ENCODE measurements around the gene TUBA1A.
"Not testable (repeated sequence)": the region's sequence is repeated elsewhere in the genome, so short reads cannot be mapped to it uniquely, and the experiment has no call there.

Gene TUBA1A

DNA sequence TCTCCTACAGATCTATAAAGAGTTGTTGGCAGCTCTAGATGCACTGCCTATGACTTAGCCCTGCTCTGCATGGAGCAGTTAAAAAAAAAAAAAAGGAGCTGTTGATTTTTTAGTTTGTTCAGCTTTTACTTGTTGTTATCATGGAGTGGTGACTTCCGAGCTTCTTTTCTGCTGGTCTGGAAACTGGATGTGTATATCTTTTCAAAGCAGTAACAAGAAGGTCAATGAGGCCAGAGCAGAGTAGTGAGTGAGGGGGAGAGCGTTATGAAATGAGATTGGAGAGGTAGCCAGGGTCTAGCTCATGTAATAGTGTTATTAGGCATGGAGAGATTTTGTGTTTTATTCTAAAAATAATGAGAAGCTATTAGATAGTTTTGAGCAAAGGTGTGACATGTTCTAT lies 44.5 kb downstream of the TUBA1A start:
- DNase-seq, result no peak

DNA sequence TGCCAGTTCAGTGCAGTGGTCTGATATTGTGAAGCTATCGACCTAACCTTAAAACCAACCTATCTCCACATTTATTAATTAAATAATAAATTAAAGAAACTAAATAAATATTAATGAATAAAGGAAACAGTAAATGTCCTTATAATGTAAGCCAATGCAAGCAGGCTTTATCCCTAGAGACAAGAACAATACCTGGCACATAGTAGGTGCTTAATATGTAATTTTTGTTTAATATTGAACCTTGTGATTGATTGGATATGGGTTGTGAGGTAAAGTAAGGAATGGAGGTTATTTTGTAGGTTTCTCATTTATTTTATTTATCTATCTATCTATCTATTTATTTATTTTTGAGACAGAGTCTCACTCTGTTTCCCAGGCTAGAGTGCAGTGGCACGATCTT lies 49.9 kb downstream of the TUBA1A start:
- DNase-seq, result no peak

DNA sequence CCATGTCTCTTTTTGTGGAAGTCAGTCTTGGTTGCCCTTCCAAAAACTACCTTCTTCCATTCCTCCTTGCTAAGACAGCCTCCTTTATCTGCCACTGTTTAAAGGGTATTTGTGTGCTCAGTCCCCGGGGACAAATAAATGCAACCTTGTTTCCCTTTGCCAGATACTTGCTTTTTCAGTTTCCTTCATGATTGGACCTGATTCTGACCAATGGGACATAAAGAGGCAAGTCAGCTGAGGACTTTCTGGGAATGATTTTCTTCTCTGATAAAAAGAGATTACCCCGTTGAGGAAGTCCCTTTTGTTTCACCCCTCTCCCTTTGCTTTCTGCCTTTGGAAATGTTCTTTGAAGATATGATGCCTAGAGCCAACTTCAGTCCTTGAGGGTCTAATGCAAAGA lies 50.3 kb downstream of the TUBA1A start:
- no peak for DNase-seq

DNA sequence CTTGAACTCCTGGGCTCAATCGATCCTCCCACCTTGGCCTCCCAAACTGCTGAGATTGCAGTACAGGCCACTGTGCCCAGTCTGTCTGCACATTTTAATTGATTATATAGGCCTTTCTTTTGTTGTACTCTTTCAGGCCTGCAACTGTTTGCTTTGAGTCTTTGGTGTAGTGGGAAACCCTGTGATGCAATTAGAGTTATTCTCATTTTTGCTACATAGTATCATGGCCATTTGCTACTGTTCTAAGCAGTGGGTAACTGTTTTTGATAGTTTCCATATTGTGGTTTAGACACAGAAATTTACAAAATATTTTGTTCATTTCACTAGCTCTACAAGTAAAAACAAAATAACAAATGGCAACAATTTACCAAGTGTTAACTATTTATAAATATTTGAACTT lies 51.4 kb downstream of the TUBA1A start:
- DNase-seq, result no peak

DNA sequence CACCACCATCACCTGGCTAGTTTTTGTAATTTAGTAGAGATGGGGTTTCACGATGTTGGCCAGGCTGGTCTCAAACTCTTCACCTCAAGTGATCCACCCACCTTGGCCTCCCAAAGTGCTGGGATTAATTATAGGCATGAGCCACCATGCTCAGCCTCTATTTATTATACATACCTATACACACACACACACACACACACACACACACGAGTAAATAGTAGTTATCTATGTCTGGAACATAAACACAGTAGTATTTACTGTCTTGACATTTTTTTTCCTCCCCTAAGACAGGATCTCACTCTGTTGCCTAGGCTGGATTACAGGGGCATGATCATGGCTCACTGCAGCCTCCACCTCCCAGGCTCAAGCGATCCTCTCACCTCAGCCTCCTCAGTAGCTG lies 51.9 kb downstream of the TUBA1A start:
- not testable (repeated sequence) for DNase-seq

All from DMS53 (cell line).